Measurements from ENCODE around the gene PTPRS. TPM values are rescaled to one million over a fixed set of nuclear protein-coding genes. Genes with fewer than 3 reads are reported as not detected.

Gene PTPRS
- total and polyA plus RNA-seq, 2 of the 13 experiments (the other 11 are each of a cell fraction or from before 2014, with no cell fraction given) = 32.7 to 43.9 TPM

- peak; percentile 65 for TF ChIP-seq FOXP4 (CRISPR knock-in tag; IDR thresholded peaks at IDR 0.05)
- TF ChIP-seq NR2F2 (IDR thresholded peaks at IDR 0.05; ENCODE audit: borderline replicate concordance, low read depth) = no peak
- TF ChIP-seq SRF (IDR thresholded peaks at IDR 0.05; ENCODE audit: low read depth, low read length) = no peak
- TF ChIP-seq ISL2 (CRISPR knock-in tag; IDR thresholded peaks at IDR 0.05) = peak; percentile 63; the same call in 1 of the 2 replicates
- peak; percentile 74 for TF ChIP-seq DRAP1 (CRISPR knock-in tag; IDR thresholded peaks at IDR 0.05)
- TF ChIP-seq ZSCAN30 (CRISPR knock-in tag; IDR thresholded peaks at IDR 0.05) = peak; percentile 96
- TF ChIP-seq ZNF639 (CRISPR knock-in tag; conservative IDR thresholded peaks at IDR 0.05) = peak; percentile 87
- TF ChIP-seq SP4 (CRISPR knock-in tag; IDR thresholded peaks at IDR 0.05) = peak; percentile 96
- peak; percentile 100 for TF ChIP-seq CCDC6 (CRISPR knock-in tag; IDR thresholded peaks at IDR 0.05)
- TF ChIP-seq MAFK (conservative IDR thresholded peaks at IDR 0.05 in 1 of 2, IDR thresholded peaks at IDR 0.05 in 1 of 2; ENCODE audit: low read length in 2 of 2) = no peak
- TF ChIP-seq ZNF766 (CRISPR knock-in tag; IDR thresholded peaks at IDR 0.05; ENCODE audit: borderline replicate concordance) = peak; percentile 99
- TF ChIP-seq MTF1 (CRISPR knock-in tag; IDR thresholded peaks at IDR 0.05) = peak; percentile 94
- peak; percentile 98 for TF ChIP-seq SALL2 (CRISPR knock-in tag; IDR thresholded peaks at IDR 0.05)
- TF ChIP-seq ZNF580 (CRISPR knock-in tag; IDR thresholded peaks at IDR 0.05; ENCODE audit: borderline replicate concordance, low read depth) = peak; percentile 98
- TF ChIP-seq GATAD1 (CRISPR knock-in tag; IDR thresholded peaks at IDR 0.05) = peak; percentile 80
- TF ChIP-seq ZNF83 (CRISPR knock-in tag; IDR thresholded peaks at IDR 0.05; ENCODE audit: borderline replicate concordance) = peak; percentile 99
- peak; percentile 96; the same call in 1 of the 2 replicates for TF ChIP-seq STAT5B (CRISPR knock-in tag; IDR thresholded peaks at IDR 0.05)
- peak; percentile 100 for TF ChIP-seq HES4 (CRISPR knock-in tag; IDR thresholded peaks at IDR 0.05; ENCODE audit: borderline replicate concordance)
- TF ChIP-seq TEF (CRISPR knock-in tag; IDR thresholded peaks at IDR 0.05) = peak; percentile 94
- TF ChIP-seq HIVEP1 (CRISPR knock-in tag; IDR thresholded peaks at IDR 0.05) = peak; percentile 90; the same call in 1 of the 2 replicates
- TF ChIP-seq DBP (CRISPR knock-in tag; IDR thresholded peaks at IDR 0.05; ENCODE audit: not compliant biosample characterization) = peak; percentile 99
- TF ChIP-seq FOXJ3 (CRISPR knock-in tag; IDR thresholded peaks at IDR 0.05; ENCODE audit: borderline replicate concordance) = no peak
- peak; percentile 100; the same call in 1 of the 2 replicates for TF ChIP-seq ZNF558 (CRISPR knock-in tag; IDR thresholded peaks at IDR 0.05; ENCODE audit: borderline replicate concordance)
- TF ChIP-seq XBP1 (CRISPR knock-in tag; IDR thresholded peaks at IDR 0.05) = peak; percentile 78; the same call in 1 of the 2 replicates
- TF ChIP-seq TRIM24 (CRISPR knock-in tag; IDR thresholded peaks at IDR 0.05) = no peak
These were observed at the start of gene PTPRS (continued) for GRCh38 chr19:5340637-5341447.

Data from HepG2 (cell line).